Stimulated activated naive CD8-positive, alpha-beta T cell treated with anti-CD3 and anti-CD28 coated beads, Interleukin-15, amount 100 ng/mL, for 72 hours (primary cell): ENCODE data around the gene TECR.
"Not testable (repeated sequence)": the region's sequence is repeated elsewhere in the genome, so short reads cannot be mapped to it uniquely, and the experiment has no call there.

Experiments
- ATAC-seq: fragments of 150-1000 bp; cut with Tn5 transposase; 2 replicates; pipeline ENCODE4 v1.10.0; 2021; ENCODE audit warnings: mild to moderate bottlenecking, moderate library complexity
- DNase-seq, 2 donors: peaks; one replicate each; pipeline ENCODE4 v3.0.0; 2021 to 2022
- H3K27ac Mint-ChIP-seq, 2 donors: one replicate each; pipeline ENCODE4 v1.8.0; 2022; ENCODE audit warnings: mild to moderate bottlenecking in 2 of 2, mixed read lengths in 2 of 2, moderate library complexity in 2 of 2
- H3K27me3 Mint-ChIP-seq: one replicate; pipeline ENCODE4 v1.8.0; 2022; ENCODE audit warnings: mixed read lengths
- H3K4me1 Mint-ChIP-seq: one replicate; pipeline ENCODE4 v1.8.0; 2022; ENCODE audit warnings: mild to moderate bottlenecking, mixed read lengths
- H3K4me3 Mint-ChIP-seq, 2 donors: one replicate each; pipeline ENCODE4 v1.8.0; 2022; ENCODE audit warnings: mild to moderate bottlenecking in 2 of 2, mixed read lengths in 2 of 2, moderate library complexity in 1 of 2
- H3K9me3 Mint-ChIP-seq, 2 donors: one replicate each; pipeline ENCODE4 v1.8.0; 2022; ENCODE audit warnings: mixed read lengths in 2 of 2

TECR gene

DNA sequence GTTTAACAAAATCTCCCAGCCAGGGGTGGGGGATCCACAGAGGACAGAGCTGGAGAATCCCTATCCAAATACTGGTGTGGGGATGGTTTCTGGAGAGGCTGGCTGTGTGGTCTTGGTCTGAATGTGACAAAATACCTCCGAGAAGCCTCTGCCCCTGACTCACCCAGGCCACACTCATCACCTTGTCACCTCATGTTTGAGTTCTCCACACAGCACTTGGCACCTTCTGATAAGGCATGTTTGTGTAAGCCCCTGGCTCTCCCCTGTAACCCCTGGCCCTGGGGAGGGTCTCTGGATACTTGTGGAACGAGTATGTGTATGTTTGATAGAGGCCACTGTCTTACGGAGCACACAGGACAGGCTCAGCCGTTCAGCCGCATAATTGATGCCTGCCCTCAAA, 14.7 kb downstream of the TECR start:
- no peak for DNase-seq
- H3K9me3 Mint-ChIP-seq: no peaks in the 10 kb centered on the region
- H3K27ac Mint-ChIP-seq: no peak overlapping the region
- no peak for ATAC-seq
- H3K27me3 Mint-ChIP-seq: no peaks in the 10 kb centered on the region
- peaks cover 40% of the 10 kb centered on the region for H3K4me1 Mint-ChIP-seq
- no peak overlapping the region for H3K4me3 Mint-ChIP-seq

DNA sequence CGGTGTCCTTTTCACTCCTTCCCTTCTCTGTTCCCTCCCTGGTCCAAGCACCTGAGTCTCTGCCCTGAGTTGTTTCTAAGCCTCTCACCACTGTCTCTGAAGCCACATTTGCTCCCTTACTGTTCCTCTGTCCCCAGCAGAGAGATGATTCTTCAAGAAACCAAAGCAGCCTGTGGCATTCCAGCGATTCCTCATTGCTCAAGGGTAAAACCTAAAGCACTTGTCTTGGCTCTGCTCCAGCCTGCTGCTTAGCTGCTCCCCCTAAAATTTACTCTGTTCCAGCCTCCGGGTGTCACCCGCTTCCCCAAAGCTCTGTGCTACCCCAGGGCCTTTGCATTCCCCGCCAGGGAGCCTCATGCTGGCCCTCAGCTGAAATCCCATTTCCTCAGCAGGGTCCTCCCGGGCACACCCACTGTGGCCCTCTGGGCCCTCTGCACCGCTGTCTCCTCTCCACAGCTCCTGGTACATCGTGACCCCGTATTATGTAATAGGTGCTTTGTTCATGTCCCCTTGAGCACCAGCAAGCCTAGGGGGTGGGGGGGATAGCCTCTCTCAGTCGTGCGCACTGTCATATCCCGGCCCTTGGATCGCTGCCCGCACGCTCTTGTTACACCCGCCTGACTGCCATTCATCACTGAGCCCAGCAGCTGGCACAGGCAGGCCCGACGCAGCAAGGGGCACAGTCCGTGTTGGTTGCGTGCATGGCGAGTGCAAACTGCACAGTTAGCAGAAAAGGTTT, 15.8 kb downstream of the TECR start:
- H3K4me1 Mint-ChIP-seq: peaks cover 40% of the 10 kb centered on the region
- H3K4me3 Mint-ChIP-seq: no peak overlapping the region
- no peak for DNase-seq
- peak overlapping the region in 1 of 2 donors; percentile 76 for H3K27ac Mint-ChIP-seq
- no peaks in the 10 kb centered on the region for H3K27me3 Mint-ChIP-seq
- no peaks in the 10 kb centered on the region for H3K9me3 Mint-ChIP-seq
- ATAC-seq: no peak

DNA sequence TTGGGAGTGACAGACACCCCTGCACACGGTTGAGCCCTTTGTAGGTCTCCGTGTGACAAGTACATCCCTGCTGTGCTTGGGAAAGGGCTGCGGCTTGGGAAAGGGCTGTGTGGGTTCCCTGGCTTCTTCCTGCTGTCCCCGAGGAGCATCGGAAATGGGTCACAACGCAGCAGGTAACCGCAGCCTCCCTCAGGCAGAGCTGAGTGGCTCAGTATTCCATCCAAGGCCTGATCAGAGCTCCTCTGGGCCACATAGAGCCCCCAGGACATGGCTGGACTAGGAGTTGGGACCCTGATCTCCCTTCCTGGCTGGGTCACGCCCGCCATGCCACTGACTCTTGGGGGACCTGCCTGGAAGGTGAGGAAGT, 16.3 kb downstream of the TECR start:
- DNase-seq (no peak), ATAC-seq (no peak)
- Mint-ChIP-seq H3K9me3 (no peaks in the 10 kb centered on the region), H3K4me1 (peaks cover 45% of the 10 kb centered on the region), H3K27me3 (no peaks in the 10 kb centered on the region), H3K4me3 (no peak overlapping the region), H3K27ac (peak overlapping the region in 1 of 2 donors; percentile 76)

DNA sequence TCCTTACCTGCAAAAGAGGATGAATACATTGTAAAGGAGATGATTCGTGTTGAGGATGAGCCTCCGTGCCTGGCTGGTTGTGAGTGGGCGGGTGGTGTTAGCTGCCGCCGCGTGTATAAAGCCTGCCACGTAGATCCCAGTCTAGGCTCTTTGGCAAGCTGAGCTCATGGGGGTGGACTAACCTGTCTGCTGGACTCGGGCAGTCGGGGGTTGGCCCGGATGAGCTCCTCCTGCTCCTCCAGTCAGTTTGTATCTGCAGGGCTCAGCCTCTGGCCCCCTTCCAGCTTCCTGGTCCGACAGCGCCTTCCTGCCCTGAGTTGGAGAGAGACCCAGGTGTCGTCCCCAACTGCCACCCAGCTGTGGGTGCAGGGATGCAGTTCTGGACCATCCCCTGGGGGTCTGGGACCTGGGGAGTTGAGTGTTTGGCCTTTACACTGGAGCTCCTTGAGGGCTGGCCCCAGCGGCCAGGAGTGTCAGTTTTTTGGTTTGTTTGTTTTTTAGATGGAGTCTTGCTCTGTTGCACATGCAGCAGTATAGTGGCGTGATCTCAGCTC, 20.9 kb downstream of the TECR start:
- H3K27ac Mint-ChIP-seq: no peak overlapping the region
- ATAC-seq (no peak), DNase-seq (no peak)
- no peaks in the 10 kb centered on the region for H3K27me3 Mint-ChIP-seq
- H3K9me3 Mint-ChIP-seq: no peaks in the 10 kb centered on the region
- no peak overlapping the region for H3K4me3 Mint-ChIP-seq
- H3K4me1 Mint-ChIP-seq: peaks cover 65% of the 10 kb centered on the region

DNA sequence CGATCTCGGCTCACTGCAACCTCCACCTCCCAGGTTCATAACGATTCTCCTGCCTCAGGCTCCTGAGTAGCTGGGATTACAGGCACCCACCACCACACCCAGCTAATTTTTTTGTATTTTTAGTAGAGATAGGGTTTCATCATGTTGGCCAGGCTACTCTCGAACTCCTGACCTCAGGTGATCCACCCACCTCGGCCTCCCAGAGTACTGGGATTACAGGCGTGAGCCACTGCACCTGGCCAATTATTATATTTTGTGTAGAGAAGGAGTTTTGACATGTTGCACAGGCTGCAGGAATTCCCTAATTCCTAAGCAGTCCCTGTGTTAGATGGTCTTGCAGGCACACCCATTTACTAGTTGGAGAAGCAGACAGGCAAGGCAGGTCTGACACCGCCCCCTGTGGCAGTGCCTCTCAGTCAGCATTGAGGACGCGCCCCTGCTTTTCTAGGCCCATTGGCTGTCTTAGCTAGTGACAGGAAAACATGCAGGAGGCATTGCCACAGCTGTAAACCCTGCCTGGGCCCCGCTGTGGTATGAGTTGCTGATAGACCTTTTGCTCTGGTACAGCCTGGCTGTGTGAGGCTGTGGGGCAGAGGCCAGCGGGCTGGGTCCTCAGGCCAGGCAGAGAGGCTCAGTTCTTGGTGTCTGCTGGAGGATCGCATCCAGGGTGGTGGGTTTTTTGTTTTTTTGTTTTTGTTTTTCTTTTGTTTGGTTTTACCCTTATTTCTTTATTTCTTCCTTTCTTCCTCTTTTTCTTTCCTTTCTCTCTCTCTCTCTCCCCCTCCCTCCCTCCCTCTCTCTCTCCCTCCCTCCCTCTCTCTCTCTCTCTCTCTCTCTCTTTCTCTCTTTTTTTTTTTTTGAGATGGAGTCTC, 22.0 kb downstream of the TECR start:
- DNase-seq (peak; percentile 71 to 81), ATAC-seq (peak; percentile 98)
- not testable (repeated sequence) for H3K9me3 Mint-ChIP-seq, H3K27me3 Mint-ChIP-seq
- Mint-ChIP-seq H3K27ac (peak overlapping the region; percentile 75 to 91), H3K4me1 (peaks cover 64% of the 10 kb centered on the region), H3K4me3 (peak overlapping the region; percentile 32 to 77)

DNA sequence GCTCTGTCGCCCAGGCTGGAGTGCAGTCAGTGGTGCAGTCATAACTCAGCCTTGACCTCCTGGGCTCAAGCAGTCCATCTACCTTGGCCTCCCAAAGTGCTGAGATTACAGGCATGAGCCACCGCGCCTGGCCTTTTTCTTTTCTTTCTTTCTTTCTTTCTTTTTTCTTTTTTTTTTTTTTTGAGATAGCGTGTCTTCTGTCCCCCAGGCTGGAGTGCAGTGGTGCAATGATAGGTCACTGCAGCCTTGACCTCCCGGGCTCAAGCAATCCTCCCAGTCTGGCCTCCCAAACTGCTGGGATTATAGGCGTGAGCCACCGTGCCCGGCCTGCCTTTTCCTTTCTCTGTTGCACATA, 22.6 kb downstream of the TECR start:
- H3K9me3 Mint-ChIP-seq, ATAC-seq, DNase-seq, H3K27me3 Mint-ChIP-seq: not testable (repeated sequence)
- H3K27ac Mint-ChIP-seq: peak overlapping the region; percentile 75 to 91
- peak overlapping the region; percentile 32 to 77 for H3K4me3 Mint-ChIP-seq
- peaks cover 71% of the 10 kb centered on the region for H3K4me1 Mint-ChIP-seq

DNA sequence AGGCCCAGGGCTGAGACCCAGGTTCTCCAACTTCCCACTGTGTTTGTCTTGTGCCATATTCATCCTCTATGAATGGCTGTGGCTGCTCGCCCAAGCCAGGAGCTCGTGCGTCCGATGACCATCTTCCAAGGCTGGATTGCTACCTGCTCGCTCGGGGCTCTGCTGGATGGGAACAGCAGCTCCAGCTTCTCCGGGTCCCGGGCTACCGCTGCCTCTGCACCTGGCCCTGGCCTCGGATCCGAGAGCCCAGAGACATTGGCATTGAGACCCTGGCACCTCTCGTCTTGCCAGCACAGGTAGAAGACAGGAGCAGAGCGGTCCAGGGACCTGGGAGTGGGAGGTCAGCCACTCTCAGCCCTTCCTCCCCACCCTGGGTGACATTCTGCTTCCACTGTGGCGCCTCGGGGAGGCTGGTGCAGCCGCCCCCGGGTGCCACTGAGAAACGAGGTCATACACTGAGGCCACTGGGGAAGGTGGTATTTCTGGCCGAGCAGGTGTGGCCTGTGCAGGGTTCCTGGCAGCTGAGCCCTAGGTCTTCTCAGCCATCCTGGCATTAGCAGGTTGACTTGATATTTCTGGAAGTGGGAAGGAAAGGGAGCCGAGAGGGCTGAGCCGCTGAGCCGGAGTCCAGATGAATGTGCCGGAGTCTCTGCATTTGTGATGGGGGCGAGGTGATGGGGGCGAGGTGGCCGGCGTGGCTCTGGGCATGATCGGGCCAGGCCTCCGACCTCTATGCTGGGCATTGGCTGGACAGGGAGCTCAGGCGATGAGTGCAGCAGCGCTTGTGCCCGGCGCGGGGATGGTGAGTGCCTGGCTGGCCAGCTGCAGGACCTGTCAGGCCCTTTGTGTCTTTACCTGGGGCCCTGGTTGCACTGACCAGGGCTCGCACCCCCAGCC, 23.9 kb downstream of the TECR start:
- Mint-ChIP-seq H3K27me3 (no peaks in the 10 kb centered on the region), H3K4me1 (peaks cover 71% of the 10 kb centered on the region), H3K9me3 (no peaks in the 10 kb centered on the region), H3K4me3 (no peak overlapping the region), H3K27ac (peak overlapping the region; percentile 61 to 74)
- DNase-seq (no peak), ATAC-seq (no peak)

DNA sequence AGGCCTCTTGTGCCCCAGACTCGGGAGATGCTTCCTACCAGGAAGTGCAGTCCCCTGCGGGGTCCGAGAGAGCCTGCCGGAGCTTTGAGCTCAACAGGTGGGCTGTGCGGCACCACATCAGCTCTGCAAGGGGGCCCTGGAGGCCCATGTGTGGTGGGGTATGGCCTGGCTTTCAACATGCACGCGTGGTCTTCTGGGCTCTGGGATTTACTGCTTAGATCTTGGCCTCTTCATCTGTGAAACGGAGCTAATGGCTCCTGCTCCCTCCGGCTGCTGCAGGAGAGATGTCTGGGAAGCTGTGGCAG, 24.5 kb downstream of the TECR start:
- Mint-ChIP-seq H3K4me3 (no peak overlapping the region), H3K27ac (no peak overlapping the region), H3K27me3 (no peaks in the 10 kb centered on the region), H3K4me1 (peaks cover 73% of the 10 kb centered on the region), H3K9me3 (no peaks in the 10 kb centered on the region)
- DNase-seq (no peak), ATAC-seq (no peak)

DNA sequence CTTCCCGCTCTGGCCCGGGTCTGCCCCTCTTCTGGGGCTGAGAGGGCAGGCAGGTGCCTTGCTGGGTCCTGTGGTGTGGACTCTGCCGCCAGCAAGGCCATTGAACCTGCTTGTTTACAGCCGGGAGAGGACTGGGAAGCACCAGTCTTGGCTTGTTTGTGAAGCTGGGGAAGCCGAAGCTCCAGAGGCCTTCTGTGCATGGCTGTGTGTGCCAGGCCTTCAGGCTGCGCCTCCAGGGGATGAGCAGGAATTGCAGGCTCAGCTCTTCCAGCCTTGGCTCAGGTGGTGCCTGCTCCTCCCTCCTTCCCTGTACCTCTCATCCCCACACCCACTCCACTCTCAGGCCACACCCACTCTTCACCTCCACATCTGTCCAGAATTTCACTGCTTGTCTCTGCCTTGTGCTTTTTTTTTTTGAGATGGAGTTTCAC, 25.0 kb downstream of the TECR start:
- no peak overlapping the region for H3K4me3 Mint-ChIP-seq
- peak overlapping the region in 1 of 2 donors; percentile 95 for H3K27ac Mint-ChIP-seq
- DNase-seq (no peak), ATAC-seq (no peak)
- H3K4me1 Mint-ChIP-seq: peaks cover 75% of the 10 kb centered on the region
- no peaks in the 10 kb centered on the region for H3K9me3 Mint-ChIP-seq
- no peaks in the 10 kb centered on the region for H3K27me3 Mint-ChIP-seq

DNA sequence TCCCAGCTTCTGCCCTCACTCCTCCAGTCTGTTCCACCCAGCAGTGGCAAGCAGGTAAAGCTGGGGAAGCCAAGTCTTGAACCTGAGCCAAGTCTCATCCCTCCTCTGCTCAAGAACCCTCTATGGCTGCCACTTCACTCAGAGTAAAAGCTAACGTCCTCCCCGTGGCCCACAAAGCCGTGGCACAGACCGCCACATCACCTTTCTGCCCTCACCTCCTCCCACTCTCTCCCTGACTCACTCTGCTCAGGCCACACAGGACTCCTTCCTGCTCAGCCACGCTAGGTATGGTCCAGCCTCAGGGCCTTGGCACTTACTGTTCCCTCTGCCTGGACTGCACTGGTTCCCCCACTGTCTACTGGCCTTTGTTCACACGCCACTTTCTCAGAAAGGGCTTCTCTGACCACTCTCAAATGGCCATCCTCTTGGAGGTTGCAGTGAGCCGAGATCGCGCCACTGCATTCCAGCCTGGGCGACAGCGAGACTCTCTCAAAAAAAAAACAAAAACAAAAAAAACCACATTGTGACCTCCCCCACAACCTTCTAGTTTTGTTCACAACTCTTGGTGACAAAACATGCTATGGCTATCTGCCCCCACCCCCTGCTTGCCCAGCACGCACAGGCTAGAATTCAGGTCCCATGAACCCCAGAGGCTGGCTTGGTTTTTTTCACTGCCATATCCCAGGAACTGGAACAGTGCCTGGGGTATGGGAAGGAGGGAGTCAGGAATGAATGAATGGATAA, 26.7 kb downstream of the TECR start:
- H3K27ac Mint-ChIP-seq: peak overlapping the region in 1 of 2 donors; percentile 42
- DNase-seq (no peak), ATAC-seq (peak; percentile 27)
- H3K9me3 Mint-ChIP-seq: no peaks in the 10 kb centered on the region
- peaks cover 70% of the 10 kb centered on the region for H3K4me1 Mint-ChIP-seq
- H3K27me3 Mint-ChIP-seq: no peaks in the 10 kb centered on the region
- H3K4me3 Mint-ChIP-seq: peak overlapping the region; percentile 49 to 72

DNA sequence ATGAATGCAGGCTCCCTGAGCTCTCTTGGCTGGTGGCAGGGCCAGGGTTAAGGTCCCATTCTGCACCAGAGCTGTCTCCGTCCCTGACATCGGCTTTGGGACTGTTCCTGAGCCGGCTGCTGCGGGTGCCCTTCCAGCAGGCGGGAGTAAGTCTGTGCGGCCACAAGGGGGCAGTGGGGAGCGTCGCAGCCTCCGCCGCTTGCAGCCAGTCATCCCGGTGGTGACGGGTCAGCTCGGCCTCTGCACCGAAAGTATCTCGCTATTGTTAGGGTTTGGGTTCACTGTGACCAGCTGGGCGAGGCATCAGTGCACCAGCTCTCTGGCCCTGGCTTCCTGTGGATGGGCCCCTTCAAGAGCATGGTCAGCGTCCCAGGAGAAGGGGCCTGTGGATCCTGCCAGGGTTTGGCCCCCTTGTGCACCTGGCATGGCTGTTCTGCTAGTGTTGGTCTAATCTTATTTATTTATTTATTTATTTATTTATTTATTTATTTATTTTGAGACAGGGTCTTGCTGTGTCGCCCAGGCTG, 27.3 kb downstream of the TECR start:
- no peaks in the 10 kb centered on the region for H3K27me3 Mint-ChIP-seq
- H3K4me3 Mint-ChIP-seq: peak overlapping the region; percentile 49 to 72
- peak; percentile 87 for ATAC-seq
- peaks cover 70% of the 10 kb centered on the region for H3K4me1 Mint-ChIP-seq
- H3K9me3 Mint-ChIP-seq: no peaks in the 10 kb centered on the region
- no peak overlapping the region for H3K27ac Mint-ChIP-seq
- peak; percentile 70 to 75 for DNase-seq

DNA sequence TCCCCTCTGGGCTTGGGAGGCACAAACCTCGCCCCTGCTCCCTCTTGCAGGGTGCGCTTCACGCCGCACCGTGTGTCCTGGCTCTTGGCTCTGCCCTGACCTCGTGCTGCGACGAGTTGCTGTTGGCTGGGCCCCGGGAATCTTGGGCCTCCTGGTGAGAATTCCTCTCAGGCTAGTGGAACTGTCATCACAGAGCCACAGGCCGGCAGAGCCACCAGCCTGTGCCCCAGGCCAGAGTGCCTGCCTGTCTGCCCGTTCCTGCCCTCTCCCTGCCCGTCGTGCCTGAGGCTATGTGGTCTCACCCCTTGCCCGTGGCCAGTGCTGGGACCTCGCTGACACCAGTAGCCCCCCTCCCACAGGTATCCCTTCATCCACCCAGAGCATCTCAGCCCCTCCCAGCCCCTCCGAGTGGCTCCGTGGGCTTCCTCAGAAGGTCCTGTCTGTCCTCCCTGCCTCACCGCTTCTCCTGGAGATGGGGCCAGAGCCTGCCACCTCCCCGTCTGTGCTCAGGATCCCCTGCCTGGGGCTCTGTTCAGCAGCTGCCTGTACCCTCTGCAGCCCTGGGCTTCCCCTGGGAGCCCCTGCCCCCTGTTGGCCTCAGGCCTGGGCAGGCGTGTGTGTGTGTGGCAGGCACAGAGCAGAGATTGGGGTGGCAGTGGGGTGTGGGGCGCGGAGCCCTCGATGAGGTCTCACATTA, 29.1 kb downstream of the TECR start:
- no peak for DNase-seq
- no peaks in the 10 kb centered on the region for H3K27me3 Mint-ChIP-seq
- peaks cover 67% of the 10 kb centered on the region for H3K4me1 Mint-ChIP-seq
- no peaks in the 10 kb centered on the region for H3K9me3 Mint-ChIP-seq
- no peak for ATAC-seq
- H3K27ac Mint-ChIP-seq: peak overlapping the region in 1 of 2 donors; percentile 59
- no peak overlapping the region for H3K4me3 Mint-ChIP-seq

DNA sequence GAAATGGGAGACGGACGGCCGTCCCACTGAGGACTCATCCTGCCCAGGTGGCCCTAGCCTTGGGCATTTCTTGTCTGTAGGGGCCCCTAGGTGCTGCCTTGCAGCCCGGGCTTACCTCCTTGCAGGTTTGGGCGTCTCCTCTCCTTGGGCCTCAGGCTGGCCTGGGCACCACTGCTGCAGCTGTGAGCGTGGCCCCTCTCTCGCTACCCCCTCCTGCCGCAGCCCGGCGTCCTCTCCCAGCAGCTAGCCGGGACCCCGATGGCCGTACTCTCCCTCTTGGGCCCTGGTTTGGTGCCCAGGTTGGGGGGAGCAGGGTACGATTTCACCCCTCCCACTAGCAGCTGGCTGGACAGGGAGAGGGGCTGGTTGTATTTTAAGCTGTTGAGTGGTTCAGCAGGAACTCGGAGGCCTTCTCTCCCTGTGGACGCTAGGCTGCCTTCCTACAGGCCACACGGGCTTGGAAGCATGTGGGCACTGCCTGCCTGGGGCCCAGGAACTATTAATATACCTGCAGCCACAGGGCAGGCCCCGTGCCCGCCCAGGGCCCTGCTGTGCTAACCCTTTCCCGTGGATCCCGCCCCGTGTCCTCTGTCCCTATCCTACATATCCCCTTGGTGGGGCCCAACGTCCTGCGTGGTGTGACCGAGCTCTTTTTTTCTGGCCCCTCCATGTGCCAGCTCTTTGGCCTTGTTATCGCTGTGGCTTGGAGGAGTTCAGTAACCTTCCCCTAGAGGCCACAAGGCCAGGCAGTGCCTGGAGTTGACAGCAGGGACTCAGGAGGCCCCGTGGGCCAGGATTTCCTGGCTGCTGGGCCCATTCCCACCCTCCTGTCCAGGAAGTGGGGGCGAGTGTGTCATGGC, 30.8 kb downstream of the TECR start:
- DNase-seq: no peak
- peak overlapping the region; percentile 73 to 78 for H3K27ac Mint-ChIP-seq

More for the DNA sequence above, 30.8 kb downstream of the TECR start:
- ATAC-seq: no peak
- H3K27me3 Mint-ChIP-seq: no peaks in the 10 kb centered on the region
- H3K4me3 Mint-ChIP-seq: no peak overlapping the region
- H3K4me1 Mint-ChIP-seq: peaks cover 68% of the 10 kb centered on the region
- H3K9me3 Mint-ChIP-seq: no peaks in the 10 kb centered on the region
